ENCODE measurements around the gene LIN7A. TPM values are rescaled to one million over a fixed set of nuclear protein-coding genes. Genes with fewer than 3 reads are reported as not detected.
A peak's percentile ranks its signal among the peaks of the same experiment; 100 is the strongest.

LIN7A gene
- total RNA-seq, 1 experiment from 2014 or later: not detected

DNA sequence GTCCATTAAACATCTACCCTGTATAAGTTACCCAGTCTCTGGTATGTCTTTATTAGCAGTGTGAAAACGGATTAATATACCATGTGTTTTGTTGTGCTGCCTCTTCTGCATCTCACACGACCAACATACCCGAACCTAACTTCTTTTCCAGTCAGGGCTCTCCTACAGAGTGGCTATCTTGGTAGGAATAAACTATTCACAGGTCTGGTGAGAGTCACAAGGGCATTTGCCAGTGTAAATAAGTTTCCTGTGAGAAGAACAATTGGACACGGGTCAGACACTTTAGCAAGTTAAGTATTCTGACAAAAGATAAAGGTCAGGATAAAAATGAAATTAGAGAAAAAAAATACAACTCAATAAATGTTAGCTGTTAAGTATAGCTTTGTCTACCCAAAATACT, 160.1 kb downstream of the LIN7A start:
- no peak for DNase-seq (ENCODE audit: low spot score)
- in situ Hi-C loops (cut with HindIII; ENCODE audit: low sequenced_read_pairs): no loop called here

DNA sequence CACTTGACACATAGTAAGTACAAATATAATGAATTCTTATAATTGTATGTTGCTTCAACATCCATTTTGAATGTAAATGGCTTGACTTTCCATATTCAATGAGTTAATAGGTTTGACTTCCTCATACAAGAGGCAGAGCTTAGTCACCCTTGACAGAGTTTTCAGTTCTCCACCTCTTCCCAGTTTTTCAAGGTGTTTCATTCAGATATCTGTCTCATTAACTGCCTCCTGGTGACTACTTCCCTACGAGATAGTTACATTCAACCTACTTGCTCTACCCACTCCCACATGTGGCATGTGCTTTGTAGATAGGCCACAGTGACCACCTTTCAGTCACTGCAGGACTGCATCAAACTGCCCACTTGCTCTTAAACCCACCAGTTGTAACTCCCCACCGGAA, 161.0 kb downstream of the LIN7A start:
- no peak for DNase-seq (ENCODE audit: low spot score)
- in situ Hi-C loops (cut with HindIII; ENCODE audit: low sequenced_read_pairs): no loop called here

DNA sequence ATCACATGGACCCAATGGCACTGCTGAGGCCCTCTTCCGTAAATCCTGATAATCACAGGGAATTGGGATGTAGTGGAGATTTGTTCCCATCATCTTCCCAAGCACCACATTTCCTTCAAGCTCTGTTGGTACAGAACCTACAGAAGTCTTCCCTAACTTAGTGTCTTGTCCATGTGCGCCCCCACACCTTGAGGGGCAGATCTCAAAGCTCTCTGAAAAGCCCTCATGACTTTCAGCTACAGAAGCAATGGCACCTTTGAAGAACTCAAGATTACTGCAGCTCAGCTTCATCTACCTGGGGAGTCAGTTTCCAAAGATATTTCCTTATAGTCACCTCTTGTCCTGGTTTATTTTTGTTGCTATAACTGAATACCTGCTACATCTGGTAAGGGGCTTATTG, 166.8 kb downstream of the LIN7A start:
- no peak for DNase-seq (ENCODE audit: low spot score)
- in situ Hi-C loops (cut with HindIII; ENCODE audit: low sequenced_read_pairs): no loop called here

DNA sequence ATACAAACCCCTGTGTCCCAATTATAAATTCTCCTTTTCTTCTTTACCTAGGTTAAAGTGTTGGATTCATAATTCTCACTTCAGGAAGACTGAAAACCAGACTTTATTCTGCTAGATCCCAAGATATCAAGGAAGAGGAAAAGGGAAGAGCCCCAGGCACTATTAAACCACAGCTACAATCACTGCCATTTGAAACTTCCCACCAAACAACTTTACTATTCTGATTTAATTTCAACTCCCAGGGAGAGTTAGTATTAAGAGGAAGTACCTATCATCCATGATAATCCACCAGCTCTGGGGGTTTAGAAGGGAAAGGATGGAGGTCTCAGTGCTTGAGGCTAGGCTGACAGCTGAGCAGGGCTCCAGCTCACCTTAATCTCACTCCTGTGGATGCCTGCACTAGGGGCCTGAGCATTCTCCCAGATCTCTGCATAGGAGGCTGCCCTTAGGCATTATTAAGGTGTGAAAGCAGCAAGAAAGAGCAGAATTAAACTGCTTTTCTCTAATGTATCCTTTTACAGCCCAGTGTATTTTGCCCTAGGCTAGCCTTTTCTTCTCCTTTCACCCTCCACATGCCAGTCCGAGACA, 168.1 kb downstream of the LIN7A start:
- DNase-seq (ENCODE audit: low spot score): no peak
- in situ Hi-C loops (cut with HindIII; ENCODE audit: low sequenced_read_pairs): no loop called here

DNA sequence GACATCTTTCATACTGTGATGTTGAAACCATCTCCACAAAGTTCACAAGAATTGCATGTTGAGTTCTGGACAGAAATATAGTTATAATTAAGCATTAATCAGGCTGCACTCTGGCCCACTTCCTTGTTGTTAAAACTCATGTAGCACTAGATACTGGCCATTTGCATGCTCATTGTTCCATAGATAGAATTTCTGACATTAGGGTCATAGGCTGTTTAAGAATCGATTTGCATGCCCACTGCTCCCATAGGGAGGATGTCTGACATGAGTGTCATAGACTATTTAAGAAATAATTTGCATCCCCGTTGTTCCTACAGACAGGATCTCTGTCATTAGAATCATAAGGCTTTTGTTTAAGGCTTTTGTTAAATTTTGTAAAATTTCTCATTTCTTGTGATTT, 170.8 kb downstream of the LIN7A start:
- in situ Hi-C loops (cut with HindIII; ENCODE audit: low sequenced_read_pairs): no loop called here

DNA sequence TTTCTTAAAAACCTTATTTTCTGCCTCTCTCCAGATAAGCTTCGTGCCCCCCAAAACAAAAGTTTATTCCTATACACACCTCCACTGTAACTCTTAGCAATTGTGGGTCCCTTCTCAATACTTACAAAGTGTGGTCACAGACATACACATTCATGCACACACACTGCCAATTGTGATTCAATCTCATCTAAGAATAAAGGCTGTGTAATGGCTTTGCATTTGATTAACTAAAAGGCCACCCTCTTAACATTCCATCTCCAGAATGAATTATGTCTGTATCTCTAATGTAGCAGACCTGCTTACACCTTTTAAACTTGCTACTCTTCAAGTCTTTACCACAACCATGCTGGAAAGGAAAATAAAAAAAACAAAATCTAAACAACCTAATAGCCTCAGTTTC, 171.5 kb downstream of the LIN7A start:
- in situ Hi-C loops (cut with HindIII; ENCODE audit: low sequenced_read_pairs): no loop called here
- no peak for DNase-seq (ENCODE audit: low spot score)

More for the DNA sequence above, 170.8 kb downstream of the LIN7A start:
- DNase-seq (ENCODE audit: low spot score): no peak

DNA sequence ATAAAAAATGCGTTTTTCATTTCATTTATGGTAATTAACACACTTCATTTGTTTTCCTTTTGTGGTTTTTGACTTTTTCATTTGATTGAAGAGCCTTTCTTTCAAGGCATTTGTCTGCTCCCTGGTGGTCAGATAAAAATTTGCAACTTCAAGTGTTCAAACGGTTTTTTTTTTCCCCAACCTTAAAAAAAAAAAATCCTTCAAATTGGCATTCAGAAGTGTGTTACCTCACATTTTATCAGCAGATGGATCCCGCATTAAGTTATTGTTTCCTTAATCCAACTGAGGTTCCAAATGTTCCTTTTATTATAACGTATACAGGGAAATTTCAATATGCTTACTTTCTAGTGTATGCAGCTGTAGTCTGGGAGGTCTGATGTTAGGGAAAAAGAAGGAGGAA, 173.9 kb downstream of the LIN7A start:
- peak; percentile 59 for DNase-seq (ENCODE audit: low spot score)

DNA sequence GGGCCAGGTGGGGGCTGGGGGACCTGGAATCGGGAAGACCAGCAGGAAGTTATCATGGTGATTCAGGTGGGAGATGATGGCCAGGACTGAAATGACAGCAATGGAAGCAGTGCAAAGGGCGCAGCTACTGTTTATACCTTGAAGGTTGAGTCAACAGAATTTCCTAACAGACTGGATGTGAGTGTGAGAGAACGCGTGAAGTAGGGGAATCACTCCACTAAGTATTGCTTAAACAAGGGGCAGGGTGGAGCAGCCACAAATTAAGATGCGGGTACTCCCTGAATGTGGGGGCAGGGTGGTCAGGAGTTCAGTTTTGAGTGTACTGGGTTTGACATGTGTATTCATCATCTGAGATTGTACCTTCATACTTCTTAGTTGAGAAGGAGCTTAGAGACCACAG, 175.9 kb downstream of the LIN7A start:
- no peak for DNase-seq (ENCODE audit: low spot score)
- in situ Hi-C loops (cut with HindIII; ENCODE audit: low sequenced_read_pairs): no loop called here

More for the DNA sequence above, 173.9 kb downstream of the LIN7A start:
- in situ Hi-C loops (cut with HindIII; ENCODE audit: low sequenced_read_pairs): no loop called here

DNA sequence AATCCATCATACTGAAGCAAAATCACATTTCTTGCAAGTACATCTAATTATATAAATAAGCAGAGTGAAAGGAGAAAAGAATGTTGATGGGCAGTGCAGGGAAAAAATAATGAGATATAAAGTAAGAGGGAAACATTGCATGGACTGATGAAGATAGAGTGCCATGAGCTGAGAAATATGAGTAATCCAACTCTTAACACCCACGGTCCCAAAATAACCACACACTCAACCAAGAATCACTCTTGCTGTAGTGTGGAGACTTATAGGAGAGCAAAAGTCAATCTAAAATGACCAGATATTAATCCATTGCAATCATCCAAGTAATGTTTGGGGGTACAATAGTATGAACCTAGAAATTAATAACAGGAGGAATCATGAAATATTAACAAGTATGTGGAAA, 180.9 kb downstream of the LIN7A start:
- DNase-seq (ENCODE audit: low spot score): no peak
- in situ Hi-C loops (cut with HindIII; ENCODE audit: low sequenced_read_pairs): no loop called here

DNA sequence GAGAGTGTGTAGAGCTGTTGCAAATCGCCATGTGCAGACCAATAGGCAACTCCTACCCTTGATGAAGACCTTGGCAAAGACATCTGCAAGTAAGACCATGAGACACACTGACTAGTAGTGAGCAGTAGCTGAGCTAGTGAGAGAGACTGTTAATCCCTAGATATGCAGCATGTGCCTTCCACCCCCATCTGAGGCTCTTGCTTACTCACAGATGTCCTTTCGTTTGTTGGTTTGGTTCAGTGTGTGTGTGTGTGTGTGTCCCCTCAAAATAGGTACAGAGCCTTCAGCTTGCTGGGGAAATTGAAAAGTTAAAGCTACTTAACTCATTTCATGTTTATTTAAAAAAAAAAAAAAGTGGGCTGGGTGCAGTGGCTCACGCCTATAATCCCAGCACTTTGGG, 183.5 kb downstream of the LIN7A start:
- in situ Hi-C loops (cut with HindIII; ENCODE audit: low sequenced_read_pairs): no loop called here
- no peak for DNase-seq (ENCODE audit: low spot score)

DNA sequence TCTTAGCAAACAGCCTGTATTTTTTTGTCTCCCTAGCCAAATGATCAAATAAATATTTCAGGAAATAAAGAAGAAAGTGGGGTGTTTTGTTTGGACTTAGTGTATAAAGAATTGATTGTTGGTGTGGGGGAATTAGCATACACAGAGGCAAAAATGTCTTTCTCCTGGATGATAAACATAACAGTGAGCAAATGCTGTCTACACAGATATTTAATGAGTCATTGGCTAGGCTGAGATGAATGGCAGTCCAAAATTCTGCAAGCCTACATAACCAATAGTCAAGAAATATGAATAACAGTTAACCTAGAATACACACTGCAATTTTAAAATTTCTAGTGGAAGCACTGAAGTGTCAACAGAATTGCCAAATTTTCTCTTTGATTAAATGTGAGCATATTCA, 185.3 kb downstream of the LIN7A start:
- in situ Hi-C loops (cut with HindIII; ENCODE audit: low sequenced_read_pairs): no loop called here
- no peak for DNase-seq (ENCODE audit: low spot score)

DNA sequence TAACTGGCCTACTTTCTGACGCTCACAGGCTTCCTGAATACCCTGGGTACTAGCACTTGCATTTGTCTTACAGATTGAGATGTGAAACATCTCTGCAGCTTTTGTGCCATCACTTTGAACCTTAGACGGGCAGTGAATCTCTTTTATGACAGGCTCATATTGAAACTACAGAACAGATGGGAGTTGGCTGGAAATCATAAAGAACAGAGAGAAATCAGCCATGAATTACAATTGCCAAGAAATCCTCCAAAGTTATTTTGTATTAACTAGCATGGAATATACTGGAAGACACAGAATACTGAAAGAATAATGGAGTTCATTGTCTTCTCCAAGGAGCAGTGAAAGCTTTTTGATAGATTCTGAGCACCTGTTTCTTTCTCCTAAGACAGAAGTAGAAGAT, 188.3 kb downstream of the LIN7A start:
- DNase-seq (ENCODE audit: low spot score): no peak
- in situ Hi-C loops (cut with HindIII; ENCODE audit: low sequenced_read_pairs): no loop called here

DNA sequence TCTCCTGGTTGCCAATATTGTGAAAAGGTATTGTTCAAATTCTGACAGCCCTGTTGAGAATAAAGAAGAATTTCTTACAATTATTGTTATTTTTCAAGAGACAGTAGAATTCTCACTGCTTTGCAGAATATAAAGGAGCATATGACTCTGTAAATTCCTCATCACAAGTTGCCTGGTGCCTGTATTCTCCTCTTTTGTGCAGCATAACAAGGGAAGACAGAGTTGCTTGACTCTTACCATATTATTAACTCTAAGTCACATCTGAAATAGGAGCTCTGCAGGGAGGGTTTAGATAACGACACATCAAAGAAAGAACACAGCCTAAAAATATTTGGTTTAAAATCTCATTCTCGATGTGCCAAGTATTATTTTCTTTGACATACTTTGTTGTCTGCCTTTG, 189.9 kb downstream of the LIN7A start:
- in situ Hi-C loops (cut with HindIII; ENCODE audit: low sequenced_read_pairs): no loop called here
- no peak for DNase-seq (ENCODE audit: low spot score)

DNA sequence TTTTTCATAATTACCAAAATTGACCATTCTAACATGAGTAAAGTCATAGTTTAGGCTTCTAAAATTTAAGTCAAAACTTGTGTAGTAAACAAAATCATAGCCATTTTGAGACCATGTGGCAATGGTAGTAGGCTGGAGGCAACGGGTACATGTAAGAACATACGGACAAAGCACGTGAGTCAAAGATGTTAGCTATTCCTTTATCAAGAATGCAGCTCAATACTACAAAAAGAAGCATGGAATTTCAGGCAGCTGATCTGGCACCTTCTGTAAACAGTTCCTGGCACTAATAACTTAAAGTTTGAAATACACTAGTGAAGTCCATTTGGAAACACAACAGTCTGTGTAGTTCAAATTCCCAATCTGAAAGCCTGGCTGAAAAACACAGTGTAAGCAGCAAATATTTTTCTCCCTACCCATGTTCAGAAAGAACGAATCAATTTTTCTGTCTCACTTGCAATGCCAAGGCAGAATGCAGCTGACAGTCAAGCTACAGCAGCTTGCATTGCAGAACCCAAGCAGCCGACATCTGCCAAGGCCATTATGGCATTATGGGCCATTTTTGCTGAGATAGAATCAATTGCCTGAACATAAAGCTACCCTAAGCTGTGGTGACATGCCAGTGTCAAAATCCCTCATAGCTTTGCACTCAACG, 191.8 kb downstream of the LIN7A start:
- in situ Hi-C loops (cut with HindIII; ENCODE audit: low sequenced_read_pairs): no loop called here
- no peak for DNase-seq (ENCODE audit: low spot score)

Other genes starting within 250 kb of the LIN7A start
- not detected in 2 replicates for gene MYF6, start 230.3 kb downstream of the LIN7A start, total RNA-seq (2014; rRNA removed; shearing (Covaris generic))
- not detected in 2 replicates for gene MYF5, start 221.0 kb downstream of the LIN7A start, total RNA-seq (2014; rRNA removed; shearing (Covaris generic))
- not detected in 2 replicates for gene ACSS3, start 140.1 kb upstream of the LIN7A start, total RNA-seq (2014; rRNA removed; shearing (Covaris generic))